Nephron (organoid): ENCODE data around the gene GSTM5.
"Not testable (repeated sequence)": the region's sequence is repeated elsewhere in the genome, so short reads cannot be mapped to it uniquely, and the experiment has no call there.

Source experiments
- H3K27ac Mint-ChIP-seq, 3 experiments: 2 replicates each; pipeline ENCODE4 v1.8.0; 2020; ENCODE audit warnings: mixed read lengths in 3 of 3, mild to moderate bottlenecking in 2 of 3, moderate library complexity in 1 of 3
- H3K27me3 Mint-ChIP-seq: 2 replicates; pipeline ENCODE4 v1.8.0; 2021; ENCODE audit warnings: low read depth, mild to moderate bottlenecking, moderate library complexity, mixed read lengths
- H3K36me3 Mint-ChIP-seq: 2 replicates; pipeline ENCODE4 v1.8.0; 2020; ENCODE audit warnings: low read depth, mixed read lengths
- H3K4me1 Mint-ChIP-seq: 2 replicates; pipeline ENCODE4 v1.8.0; 2020; ENCODE audit warnings: mixed read lengths
- H3K4me3 Mint-ChIP-seq, 3 experiments: 2 replicates each; pipeline ENCODE4 v1.8.0; 2020; ENCODE audit warnings: mild to moderate bottlenecking in 3 of 3, mixed read lengths in 3 of 3, moderate library complexity in 2 of 3
- H3K9me3 Mint-ChIP-seq: 2 replicates; pipeline ENCODE4 v1.8.0; 2020; ENCODE audit warnings: mixed read lengths
- TF ChIP-seq, protein P1 (sequence below), 3 experiments: fragments of 200-600 bp; sonication (generic); IDR thresholded peaks; one replicate each; pipeline ENCODE4 v1.5.0; 2021; ENCODE audit warnings: antibody characterized with exemption in 3 of 3; ENCODE audit not compliant: unreplicated experiment in 3 of 3

GSTM5 gene

DNA sequence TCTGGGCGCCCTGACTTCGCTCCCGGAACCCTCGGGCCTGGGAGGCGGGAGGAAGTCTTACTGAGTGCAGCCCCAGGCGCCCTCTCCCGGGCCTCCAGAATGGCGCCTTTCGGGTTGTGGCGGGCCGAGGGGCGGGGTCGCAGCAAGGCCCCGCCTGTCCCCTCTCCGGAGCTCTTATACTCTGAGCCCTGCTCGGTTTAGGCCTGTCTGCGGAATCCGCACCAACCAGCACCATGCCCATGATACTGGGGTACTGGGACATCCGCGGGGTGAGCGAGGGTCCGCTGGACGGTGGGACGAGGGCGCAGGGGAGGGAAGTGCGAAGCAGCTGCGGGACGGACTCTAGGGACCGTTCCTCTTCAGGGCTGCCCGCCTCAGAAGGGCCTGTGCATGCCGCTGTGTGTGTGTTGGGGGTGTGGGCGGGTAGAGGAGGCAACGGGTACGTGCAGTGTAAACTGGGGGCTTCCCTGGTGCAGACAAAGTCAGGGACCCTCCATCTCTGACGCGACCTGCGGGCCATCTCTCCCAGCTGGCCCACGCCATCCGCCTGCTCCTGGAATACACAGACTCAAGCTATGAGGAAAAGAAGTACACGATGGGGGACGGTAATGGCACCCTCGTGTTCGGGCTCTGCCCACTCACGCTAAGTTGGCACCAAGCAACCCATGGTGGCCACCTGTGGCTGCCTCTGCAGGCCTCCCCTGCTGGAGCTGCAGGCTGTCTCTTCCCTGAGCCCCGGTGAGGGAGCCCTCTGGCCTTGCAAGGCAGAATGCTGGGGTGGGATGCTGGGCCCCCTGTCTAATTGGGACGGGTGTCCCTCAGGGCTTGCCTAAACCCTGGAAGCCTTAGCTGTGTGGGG lies 24.2 kb upstream of the GSTM5 start, which contains the start of gene GSTM1:
Gene GSTM1, plus strand, starts transcription at position 177 of the 859 bp plus-strand sequence. Its CDS starts 57 bp downstream, at position 234.
- H3K4me1 Mint-ChIP-seq: peaks cover 5% of the 10 kb centered on the region
- no peaks in the 10 kb centered on the region for H3K27me3 Mint-ChIP-seq
- peak within 1 kb of the TSS; percentile 95 to 98 (median 97) for H3K27ac Mint-ChIP-seq
- peaks cover 5% of the 10 kb centered on the region for H3K36me3 Mint-ChIP-seq
- H3K9me3 Mint-ChIP-seq: no peaks in the 10 kb centered on the region
- H3K4me3 Mint-ChIP-seq: peak within 1 kb of the TSS; percentile 82 to 90 (median 90)
- TF ChIP-seq, protein P1, sequence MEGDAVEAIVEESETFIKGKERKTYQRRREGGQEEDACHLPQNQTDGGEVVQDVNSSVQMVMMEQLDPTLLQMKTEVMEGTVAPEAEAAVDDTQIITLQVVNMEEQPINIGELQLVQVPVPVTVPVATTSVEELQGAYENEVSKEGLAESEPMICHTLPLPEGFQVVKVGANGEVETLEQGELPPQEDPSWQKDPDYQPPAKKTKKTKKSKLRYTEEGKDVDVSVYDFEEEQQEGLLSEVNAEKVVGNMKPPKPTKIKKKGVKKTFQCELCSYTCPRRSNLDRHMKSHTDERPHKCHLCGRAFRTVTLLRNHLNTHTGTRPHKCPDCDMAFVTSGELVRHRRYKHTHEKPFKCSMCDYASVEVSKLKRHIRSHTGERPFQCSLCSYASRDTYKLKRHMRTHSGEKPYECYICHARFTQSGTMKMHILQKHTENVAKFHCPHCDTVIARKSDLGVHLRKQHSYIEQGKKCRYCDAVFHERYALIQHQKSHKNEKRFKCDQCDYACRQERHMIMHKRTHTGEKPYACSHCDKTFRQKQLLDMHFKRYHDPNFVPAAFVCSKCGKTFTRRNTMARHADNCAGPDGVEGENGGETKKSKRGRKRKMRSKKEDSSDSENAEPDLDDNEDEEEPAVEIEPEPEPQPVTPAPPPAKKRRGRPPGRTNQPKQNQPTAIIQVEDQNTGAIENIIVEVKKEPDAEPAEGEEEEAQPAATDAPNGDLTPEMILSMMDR (IDR thresholded peaks at IDR 0.05; ENCODE audit: unreplicated experiment in 3 of 3): peak in 1 of 3 experiments; percentile 39

DNA sequence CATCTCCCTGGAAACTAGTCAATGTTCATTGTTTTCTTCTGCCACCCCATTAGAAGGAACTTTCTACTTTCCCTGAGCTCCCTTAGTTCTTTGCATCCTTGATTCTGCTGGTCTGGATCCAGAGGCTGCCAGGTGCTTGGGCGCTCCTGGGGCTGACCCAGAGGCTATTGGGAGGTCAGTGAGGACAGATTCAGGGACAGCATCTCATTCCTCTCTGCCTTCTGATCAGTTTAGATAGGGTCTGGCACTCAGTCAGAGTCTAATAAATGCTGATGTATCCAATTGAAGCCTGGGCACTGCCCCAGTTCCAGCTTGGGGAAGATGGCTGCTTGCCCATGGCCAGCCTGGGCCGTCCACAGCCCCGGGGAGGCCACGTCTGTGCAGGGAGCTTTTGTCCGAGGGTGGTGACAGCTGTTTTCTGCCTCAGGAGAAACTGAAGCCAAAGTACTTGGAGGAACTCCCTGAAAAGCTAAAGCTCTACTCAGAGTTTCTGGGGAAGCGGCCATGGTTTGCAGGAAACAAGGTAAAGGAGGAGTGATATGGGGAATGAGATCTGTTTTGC lies 22.1 kb upstream of the GSTM5 start:
- peak overlapping the region; percentile 49 to 79 (median 78) for H3K4me3 Mint-ChIP-seq
- H3K4me1 Mint-ChIP-seq: peaks cover 5% of the 10 kb centered on the region
- H3K36me3 Mint-ChIP-seq: peaks cover 5% of the 10 kb centered on the region
- no peaks in the 10 kb centered on the region for H3K9me3 Mint-ChIP-seq
- H3K27me3 Mint-ChIP-seq: no peaks in the 10 kb centered on the region
- TF ChIP-seq, protein P1 (IDR thresholded peaks at IDR 0.05; ENCODE audit: unreplicated experiment in 3 of 3): no peak
- peak overlapping the region in 1 of 3 experiments; percentile 48 for H3K27ac Mint-ChIP-seq

DNA sequence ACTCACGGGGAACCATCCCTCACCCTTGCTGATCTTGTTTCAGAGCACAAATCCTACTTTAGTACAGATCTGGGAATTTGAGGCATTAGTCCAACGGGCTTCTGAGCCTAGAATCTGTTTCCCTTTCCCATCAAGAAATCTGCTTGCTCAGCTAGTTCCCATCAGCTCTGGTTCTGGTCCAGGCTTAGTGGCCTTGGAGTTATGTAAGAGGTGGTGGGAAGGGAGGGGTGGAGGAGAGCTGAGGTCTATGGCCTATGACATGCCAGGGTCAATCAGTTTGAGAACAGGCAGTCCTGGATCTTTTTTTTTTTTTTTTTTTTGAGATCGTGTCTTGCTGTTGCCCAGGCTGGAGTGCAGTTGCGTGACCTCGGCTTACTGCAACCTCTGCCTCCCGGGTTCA lies 20.3 kb upstream of the GSTM5 start:
- Mint-ChIP-seq H3K4me1 (peaks cover 5% of the 10 kb centered on the region), H3K9me3 (no peaks in the 10 kb centered on the region), H3K27ac (no peak overlapping the region), H3K36me3 (peaks cover 5% of the 10 kb centered on the region), H3K4me3 (no peak overlapping the region), H3K27me3 (no peaks in the 10 kb centered on the region)
- TF ChIP-seq, protein P1 (IDR thresholded peaks at IDR 0.05; ENCODE audit: unreplicated experiment in 3 of 3): no peak

DNA sequence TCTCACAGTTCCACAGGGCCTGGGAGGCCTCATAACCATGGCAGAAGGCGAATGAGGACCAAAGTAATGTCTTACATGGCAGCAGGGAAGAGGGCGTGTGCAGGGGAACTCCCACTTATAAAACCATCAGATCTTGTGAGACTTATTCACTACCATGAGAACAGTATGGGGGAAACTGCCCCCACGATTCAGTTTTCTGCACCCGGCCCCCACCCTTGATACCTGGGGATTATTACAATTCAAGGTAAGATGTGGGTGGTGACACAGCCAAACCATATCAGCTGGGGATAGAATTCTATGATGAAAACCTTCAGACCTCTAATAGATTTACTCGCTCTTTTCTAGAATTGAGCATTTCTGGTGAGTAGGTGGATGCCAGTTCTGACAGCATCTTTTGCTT lies 17.7 kb upstream of the GSTM5 start:
- not testable (repeated sequence) for H3K36me3 Mint-ChIP-seq, H3K9me3 Mint-ChIP-seq, H3K27ac Mint-ChIP-seq, H3K4me3 Mint-ChIP-seq, H3K27me3 Mint-ChIP-seq, H3K4me1 Mint-ChIP-seq

DNA sequence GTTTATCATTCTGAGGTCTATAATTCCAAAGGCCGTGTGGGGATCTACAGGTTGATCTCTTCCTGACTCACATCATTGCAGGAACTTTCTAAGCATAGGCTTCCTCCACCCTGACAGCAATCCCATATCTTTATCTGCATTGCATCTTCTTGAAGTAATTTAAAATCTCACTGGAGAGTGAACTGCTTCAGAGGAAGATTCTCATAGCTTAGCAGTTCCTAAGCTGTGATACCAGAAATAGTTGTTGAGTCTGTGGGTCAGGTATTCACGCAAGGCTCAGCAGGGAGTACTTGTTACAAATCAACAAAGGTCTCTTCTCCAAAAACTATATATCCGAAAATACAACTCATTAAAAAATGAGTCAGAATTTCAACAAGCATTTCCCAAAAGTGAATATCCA lies 16.9 kb upstream of the GSTM5 start:
- H3K27me3 Mint-ChIP-seq, H3K4me3 Mint-ChIP-seq, H3K4me1 Mint-ChIP-seq, H3K36me3 Mint-ChIP-seq, H3K27ac Mint-ChIP-seq, H3K9me3 Mint-ChIP-seq: not testable (repeated sequence)

DNA sequence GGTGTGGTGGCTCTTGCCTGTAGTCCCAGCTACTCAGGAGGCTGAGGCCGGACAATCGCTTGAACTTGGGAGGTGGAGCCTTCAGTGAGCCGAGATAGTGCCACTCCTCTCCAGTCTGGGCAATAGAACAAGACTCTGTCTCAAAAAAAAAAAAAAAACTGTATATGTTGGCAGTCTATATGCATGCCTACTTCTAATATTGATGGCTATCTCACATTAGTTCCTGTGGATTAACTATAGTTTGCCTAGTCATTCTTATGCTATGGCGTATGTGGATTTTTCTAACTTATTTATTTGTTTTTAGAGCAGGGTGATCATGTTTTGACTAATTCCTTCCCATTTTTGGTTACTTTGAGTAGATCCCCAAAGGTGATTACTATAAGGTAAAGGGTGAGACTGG lies 15.0 kb upstream of the GSTM5 start:
- H3K9me3 Mint-ChIP-seq: no peaks in the 10 kb centered on the region
- no peak overlapping the region for H3K4me3 Mint-ChIP-seq
- H3K4me1 Mint-ChIP-seq: no peaks in the 10 kb centered on the region
- H3K27me3 Mint-ChIP-seq: no peaks in the 10 kb centered on the region
- TF ChIP-seq, protein P1 (IDR thresholded peaks at IDR 0.05; ENCODE audit: unreplicated experiment in 3 of 3): no peak
- H3K36me3 Mint-ChIP-seq: no peaks in the 10 kb centered on the region
- no peak overlapping the region for H3K27ac Mint-ChIP-seq

DNA sequence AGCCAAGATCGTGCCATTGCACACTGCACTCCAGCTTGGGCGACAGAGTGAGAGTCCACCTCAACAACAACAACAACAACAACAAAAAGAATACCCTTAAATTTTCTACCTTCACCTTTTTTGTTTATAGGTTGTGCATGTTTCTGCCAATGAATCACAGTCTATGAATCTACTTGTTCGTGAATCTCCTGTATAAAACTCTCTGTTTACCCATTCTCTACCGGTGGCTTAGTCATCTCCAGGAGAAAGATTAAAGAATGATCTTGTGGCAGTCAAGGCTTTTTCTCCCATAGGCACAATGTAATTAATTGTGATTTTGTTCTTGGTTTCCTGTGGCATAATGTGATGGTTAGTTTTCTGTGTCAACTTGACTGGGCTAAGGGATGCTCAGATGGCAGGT lies 14.2 kb upstream of the GSTM5 start:
- H3K27ac Mint-ChIP-seq, H3K4me3 Mint-ChIP-seq, H3K27me3 Mint-ChIP-seq, H3K9me3 Mint-ChIP-seq, H3K36me3 Mint-ChIP-seq, H3K4me1 Mint-ChIP-seq: not testable (repeated sequence)

DNA sequence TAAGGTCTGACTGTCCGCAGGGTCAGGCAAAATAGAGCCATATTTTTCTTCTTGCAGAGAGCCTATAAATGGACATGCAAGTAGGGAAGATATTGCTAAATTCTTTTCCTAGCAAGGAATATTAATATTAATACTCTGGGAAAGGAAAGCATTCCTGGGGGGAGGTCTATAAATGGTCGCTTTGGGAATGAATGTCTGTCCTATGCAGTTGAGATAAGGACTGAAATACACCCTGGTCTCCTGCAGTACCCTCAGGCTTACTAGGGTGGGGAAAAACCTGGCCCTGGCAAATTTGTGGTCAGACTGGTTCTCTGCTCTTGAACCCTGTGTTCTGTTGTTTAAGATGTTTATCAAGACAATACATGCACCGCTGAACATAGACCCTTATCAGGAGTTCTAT lies 9.1 kb upstream of the GSTM5 start:
- H3K9me3 Mint-ChIP-seq: peaks cover 25% of the 10 kb centered on the region
- H3K4me1 Mint-ChIP-seq, H3K27me3 Mint-ChIP-seq, H3K27ac Mint-ChIP-seq, H3K4me3 Mint-ChIP-seq: not testable (repeated sequence)
- H3K36me3 Mint-ChIP-seq: peaks cover 19% of the 10 kb centered on the region
